Measurements from ENCODE around the gene TMEM109.
"Not testable (repeated sequence)": the region's sequence is repeated elsewhere in the genome, so short reads cannot be mapped to it uniquely, and the experiment has no call there.

The TMEM109 gene

GRCh38 chr11:60878245-60879101 is 35.5 kb upstream of the TMEM109 start:
- FAIRE-seq = no peak

GRCh38 chr11:60879104-60879503 is 34.9 kb upstream of the TMEM109 start:
- no peak for FAIRE-seq

- FAIRE-seq = no peak
Measured at GRCh38 chr11:60879971-60880588, 33.9 kb upstream of the TMEM109 start.

DNA sequence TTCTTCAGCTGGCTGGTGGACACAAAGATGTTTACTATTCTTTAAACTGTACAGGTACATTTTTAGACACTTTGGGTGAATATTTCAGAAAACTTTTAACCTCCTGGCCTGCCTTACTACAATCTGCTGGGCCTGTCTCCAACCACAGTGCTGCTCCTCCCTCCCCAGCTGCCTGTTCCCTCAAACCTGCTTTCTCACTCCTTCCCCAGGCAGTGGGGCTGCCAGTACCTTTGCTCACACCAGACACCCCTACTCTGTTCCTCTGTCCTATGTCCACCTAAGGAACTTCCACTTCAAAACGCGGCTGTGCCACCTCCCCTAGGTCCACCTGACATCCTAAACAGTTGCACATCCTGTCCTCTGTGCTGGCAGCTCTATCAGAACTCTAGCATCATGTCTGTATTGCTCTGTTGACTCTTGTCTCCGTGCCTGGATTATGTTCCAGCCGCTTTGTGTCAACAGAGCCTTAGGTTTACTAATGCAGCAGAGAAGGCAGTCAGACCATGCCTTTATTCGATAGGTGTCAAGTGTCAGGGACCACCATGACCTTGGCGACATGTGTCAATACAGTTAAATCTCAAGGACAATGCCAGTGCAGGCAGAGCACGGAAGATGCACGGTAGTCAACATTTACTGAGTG is 33.2 kb upstream of the TMEM109 start:
- no peak for FAIRE-seq

- FAIRE-seq = no peak
Measured at GRCh38 chr11:60887556-60887955, 26.4 kb upstream of the TMEM109 start.

- no peak for FAIRE-seq
Measured at GRCh38 chr11:60889869-60890311, 24.1 kb upstream of the TMEM109 start.

- no peak for FAIRE-seq
Measured at GRCh38 chr11:60890696-60891095, 23.3 kb upstream of the TMEM109 start.

DNA sequence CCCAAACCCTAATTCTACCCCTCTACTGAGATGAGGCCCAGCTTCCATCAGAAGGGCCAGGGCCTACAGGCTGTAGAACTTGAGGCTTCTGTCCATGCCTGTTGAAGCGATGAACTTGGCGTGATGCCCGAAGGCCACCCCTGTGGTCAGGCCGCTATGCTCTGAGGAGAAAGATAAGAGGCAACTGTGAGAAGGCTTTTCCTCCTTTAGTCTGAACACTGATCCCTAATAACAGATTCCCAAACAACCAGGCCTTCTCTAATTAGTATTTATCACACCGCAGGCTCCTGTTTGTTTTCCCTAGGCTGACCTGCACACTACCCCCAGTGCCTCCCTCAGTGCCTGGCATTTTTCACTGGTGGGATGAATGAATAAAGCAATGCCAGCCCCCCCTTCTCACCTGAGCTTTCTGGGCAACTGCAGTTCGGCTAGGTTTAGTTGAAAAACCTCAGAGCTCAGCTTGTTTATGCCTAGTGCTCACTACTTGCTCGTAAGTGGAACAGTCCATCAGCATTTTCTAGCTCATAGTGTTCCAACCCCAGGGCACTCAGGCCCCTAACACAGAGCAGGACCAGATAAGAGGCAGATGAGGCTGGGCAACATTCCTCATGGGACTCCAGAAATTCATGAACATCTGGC is 22.7 kb upstream of the TMEM109 start:
- no peak for FAIRE-seq

- no peak for FAIRE-seq
Measured at GRCh38 chr11:60895687-60896086, 18.3 kb upstream of the TMEM109 start.

GRCh38 chr11:60897496-60897895 is 16.5 kb upstream of the TMEM109 start:
- no peak for FAIRE-seq

- no peak for FAIRE-seq
Measured at GRCh38 chr11:60899046-60899936, 14.7 kb upstream of the TMEM109 start.

DNA sequence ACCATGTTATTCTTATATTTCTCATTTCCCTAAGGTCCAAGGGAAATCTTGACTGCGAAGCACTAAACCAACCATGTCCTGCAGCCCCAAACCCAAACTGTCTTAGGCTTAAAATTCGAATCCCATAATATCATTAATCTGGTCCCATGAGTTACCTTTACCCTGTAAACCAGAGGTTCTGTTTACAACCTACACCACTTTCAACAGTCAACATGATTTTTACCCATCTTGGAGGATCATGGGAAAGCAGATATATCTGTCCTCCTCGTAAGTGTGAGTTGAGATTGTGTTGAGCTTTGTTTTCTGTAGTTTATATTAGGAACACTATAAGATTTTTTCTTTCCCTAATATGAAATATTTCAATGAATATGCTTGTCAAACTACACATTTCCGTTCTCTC is 14.0 kb upstream of the TMEM109 start:
- FAIRE-seq = no peak

DNA sequence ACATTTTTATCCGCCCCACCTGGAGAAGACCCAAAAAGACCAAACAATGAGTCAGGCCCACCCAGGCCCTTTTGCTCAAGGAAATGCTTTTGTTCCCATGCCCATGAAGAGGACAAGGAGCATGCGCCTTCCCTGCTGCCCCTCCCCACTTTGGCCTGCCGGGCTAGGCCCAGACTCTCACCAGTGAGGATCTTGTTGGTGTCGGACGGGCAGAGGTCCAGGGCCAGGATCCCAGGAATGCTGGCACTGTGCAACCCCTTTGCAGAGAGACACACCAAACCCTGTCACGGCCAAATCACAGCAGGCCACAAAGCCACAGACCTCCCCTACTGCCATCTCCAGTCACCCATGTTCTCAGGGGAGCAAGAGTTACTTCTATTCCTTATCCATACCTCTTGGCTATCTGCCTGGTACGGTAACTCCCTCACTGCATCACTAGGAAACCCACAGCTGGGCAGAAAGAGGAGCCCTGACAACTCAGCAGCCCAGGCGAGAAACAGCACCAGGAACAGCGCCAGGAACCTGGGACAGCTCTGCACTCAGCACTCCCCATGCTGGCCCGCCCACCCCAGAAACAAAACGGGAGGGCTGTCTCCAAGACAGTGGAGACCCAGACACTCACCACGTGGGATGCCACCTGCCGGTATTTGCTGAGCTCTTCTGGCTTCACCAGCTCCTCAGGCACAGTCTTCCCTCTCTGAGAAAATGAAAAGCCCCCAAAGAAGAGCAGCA is 13.1 kb upstream of the TMEM109 start:
- no peak for FAIRE-seq

GRCh38 chr11:60902625-60903024 is 11.3 kb upstream of the TMEM109 start:
- FAIRE-seq = no peak

- FAIRE-seq = no peak
Measured at GRCh38 chr11:60905047-60905446, 8.9 kb upstream of the TMEM109 start.

- no peak for FAIRE-seq
Measured at GRCh38 chr11:60905551-60906113, 8.3 kb upstream of the TMEM109 start.

DNA sequence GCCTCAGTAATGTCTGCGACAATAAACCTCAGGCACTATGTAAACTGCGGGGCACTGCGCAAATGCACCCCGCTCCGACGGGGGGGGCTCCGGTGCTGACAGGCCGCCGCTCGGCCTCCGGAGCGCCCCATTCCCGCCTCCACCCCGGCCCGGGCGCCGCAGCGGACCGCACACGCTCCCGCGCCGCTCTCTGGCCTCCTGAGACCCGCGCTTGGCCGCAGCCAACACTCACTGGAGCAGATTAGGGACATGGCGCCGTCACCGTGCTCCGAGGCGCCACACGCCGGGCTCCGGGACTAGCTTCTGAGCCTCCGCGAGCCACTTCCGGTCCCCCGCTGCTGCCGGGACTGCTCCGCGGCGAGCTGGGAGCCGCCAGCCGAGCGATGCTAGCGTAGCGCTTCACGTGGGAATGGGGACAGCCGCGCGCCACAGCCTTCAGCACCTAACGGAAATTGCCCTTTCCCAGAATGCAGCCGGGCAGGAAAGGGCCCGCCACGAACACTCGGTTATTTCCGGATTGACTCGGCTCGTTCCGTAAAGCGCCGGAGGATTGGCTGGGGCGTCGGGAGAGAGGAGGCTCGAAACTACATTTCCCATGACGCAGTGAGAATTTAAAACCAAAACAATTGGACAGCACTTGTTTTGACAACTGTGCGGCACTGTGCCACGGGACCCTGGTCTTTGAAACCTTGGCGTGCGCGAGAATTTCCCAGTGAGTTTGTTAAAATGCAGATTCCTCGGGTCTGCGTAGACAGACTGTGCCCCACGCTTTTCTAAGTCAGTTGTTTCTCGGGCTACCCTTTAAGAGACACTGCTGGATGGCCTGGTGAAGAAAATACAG is 7.6 kb upstream of the TMEM109 start, which contains the start of gene PRPF19:
TSS of gene PRPF19 (minus strand) at position 454 of the 841 bp plus-strand sequence. CDS start at position 251, 203 bp downstream.
- peak; percentile 79 for FAIRE-seq

DNA sequence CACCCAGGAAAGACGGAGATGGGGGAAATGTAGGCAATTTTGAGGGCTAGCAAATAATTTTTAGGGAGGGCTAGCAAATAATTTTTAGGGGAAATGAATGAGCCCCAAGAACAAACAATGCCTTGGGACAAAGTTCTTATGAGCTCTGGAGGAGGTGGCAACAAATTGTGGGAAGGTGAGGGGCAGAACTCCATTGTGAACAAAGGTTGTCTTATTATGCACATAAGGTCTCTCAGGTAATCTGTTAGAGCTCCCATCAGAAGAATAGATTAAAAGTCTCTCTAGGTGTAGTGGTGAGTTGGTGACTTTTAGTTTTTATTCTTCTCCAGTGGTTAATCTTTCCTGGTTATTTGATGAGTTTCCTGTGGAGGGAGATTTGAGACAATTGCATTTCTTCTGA is 5.2 kb upstream of the TMEM109 start:
- no peak for FAIRE-seq

GRCh38 chr11:60909680-60910280 is 4.2 kb upstream of the TMEM109 start:
- not testable (repeated sequence) for FAIRE-seq

DNA sequence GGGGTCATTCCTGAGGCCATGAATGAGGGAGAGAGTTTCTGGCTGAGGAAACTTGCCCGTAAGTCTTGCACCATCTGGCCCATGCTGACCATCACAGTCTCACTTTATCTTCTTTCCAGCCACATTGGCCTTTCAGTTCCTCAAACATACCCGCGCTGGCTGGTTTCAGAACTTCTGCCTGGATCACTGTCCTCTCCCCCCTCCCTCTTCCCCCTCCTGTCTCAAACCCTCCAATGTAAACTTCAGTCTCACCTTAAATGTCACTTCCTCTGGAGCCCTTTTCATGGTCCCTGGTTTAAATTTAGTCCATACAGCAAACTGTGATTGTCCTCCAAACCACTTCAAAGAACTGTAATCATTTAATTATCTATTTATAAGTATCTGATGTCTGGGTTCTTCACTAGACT is 3.7 kb upstream of the TMEM109 start:
- no peak for FAIRE-seq
